Measurements from ENCODE around the gene PTPRK.

- TF ChIP-seq CTCF (optimal IDR thresholded peaks at IDR 0.05 in 1 of 3, IDR thresholded peaks at IDR 0.05 in 1 of 3, conservative IDR thresholded peaks at IDR 0.05 in 1 of 3; ENCODE audit: extremely low read depth in 1 of 3, insufficient read depth in 2 of 3, low read length in 3 of 3) (no peak), EZH2 (IDR thresholded peaks at IDR 0.05; ENCODE audit: low read length) (no peak)
Measured at GRCh38 chr6:128275030-128275429, 245.4 kb downstream of the PTPRK start.

All from keratinocyte (primary cell).